Progenitor cell of endocrine pancreas (in vitro differentiated cells): ENCODE data around the gene LOC128125822.

Experiments
- DNase-seq: peaks from one replicate; pipeline ENCODE4 v3.0.0; 2021; ENCODE audit warnings: low spot score; ENCODE audit not compliant: unreplicated experiment
- H3K27ac Mint-ChIP-seq: 2 replicates; pipeline ENCODE4 v1.8.0; 2021; ENCODE audit warnings: mild to moderate bottlenecking, moderate library complexity, mixed read lengths
- H3K27me3 Mint-ChIP-seq: 2 replicates; pipeline ENCODE4 v1.8.0; 2021; ENCODE audit warnings: mixed read lengths
- H3K36me3 Mint-ChIP-seq: 2 replicates; pipeline ENCODE4 v1.8.0; 2022; ENCODE audit warnings: mixed read lengths; ENCODE audit not compliant: insufficient read depth
- H3K4me1 Mint-ChIP-seq: 2 replicates; pipeline ENCODE4 v1.8.0; 2021; ENCODE audit warnings: low read depth, mixed read lengths
- H3K4me3 Mint-ChIP-seq: 2 replicates; pipeline ENCODE4 v1.8.0; 2021; ENCODE audit warnings: low read depth, mild to moderate bottlenecking, moderate library complexity, mixed read lengths
- H3K9me3 Mint-ChIP-seq: 2 replicates; pipeline ENCODE4 v1.8.0; 2021; ENCODE audit warnings: low read depth, mixed read lengths
- TF ChIP-seq, protein P1 (sequence below): fragments of 200-600 bp; sonication (generic); IDR thresholded peaks from one replicate; pipeline ENCODE4 v1.5.0; 2021; ENCODE audit warnings: antibody characterized with exemption, mild to moderate bottlenecking; ENCODE audit not compliant: unreplicated experiment

LOC128125822 gene

DNA sequence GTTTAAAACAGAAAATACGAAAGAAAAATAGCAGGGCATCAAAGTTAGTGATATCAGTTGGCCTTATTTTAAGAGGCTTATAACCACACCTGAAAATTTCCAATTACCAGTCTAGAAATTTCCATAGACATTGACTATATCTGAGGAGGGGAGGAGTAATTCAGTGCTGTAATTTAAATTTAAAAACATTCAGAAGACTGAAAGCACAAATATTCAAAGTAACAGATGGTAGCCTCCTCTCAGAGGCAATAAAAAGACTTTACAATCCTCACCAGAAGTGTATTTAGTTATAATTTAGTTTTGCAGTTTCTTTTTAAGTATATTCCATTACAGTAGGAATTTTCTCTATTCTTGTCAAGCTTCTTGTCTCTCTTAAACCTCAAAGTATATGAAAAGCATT, 18.4 kb upstream of the LOC128125822 start:
- no peak for DNase-seq
- Mint-ChIP-seq H3K27ac (no peak overlapping the region), H3K27me3 (no peaks in the 10 kb centered on the region), H3K9me3 (no peaks in the 10 kb centered on the region), H3K4me1 (peaks cover 1% of the 10 kb centered on the region), H3K36me3 (peaks cover 2% of the 10 kb centered on the region), H3K4me3 (no peak overlapping the region)
- TF ChIP-seq, protein P1, sequence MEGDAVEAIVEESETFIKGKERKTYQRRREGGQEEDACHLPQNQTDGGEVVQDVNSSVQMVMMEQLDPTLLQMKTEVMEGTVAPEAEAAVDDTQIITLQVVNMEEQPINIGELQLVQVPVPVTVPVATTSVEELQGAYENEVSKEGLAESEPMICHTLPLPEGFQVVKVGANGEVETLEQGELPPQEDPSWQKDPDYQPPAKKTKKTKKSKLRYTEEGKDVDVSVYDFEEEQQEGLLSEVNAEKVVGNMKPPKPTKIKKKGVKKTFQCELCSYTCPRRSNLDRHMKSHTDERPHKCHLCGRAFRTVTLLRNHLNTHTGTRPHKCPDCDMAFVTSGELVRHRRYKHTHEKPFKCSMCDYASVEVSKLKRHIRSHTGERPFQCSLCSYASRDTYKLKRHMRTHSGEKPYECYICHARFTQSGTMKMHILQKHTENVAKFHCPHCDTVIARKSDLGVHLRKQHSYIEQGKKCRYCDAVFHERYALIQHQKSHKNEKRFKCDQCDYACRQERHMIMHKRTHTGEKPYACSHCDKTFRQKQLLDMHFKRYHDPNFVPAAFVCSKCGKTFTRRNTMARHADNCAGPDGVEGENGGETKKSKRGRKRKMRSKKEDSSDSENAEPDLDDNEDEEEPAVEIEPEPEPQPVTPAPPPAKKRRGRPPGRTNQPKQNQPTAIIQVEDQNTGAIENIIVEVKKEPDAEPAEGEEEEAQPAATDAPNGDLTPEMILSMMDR, result no peak

GRCh38 chr6:63554782-63555181, 17.5 kb upstream of the LOC128125822 start:
- no peak overlapping the region for H3K27ac Mint-ChIP-seq
- H3K36me3 Mint-ChIP-seq, result peaks cover 2% of the 10 kb centered on the region
- TF ChIP-seq, protein P1, result no peak
- H3K27me3 Mint-ChIP-seq, result no peaks in the 10 kb centered on the region
- no peaks in the 10 kb centered on the region for H3K9me3 Mint-ChIP-seq
- H3K4me1 Mint-ChIP-seq, result peaks cover 1% of the 10 kb centered on the region
- no peak for DNase-seq
- H3K4me3 Mint-ChIP-seq, result no peak overlapping the region

GRCh38 chr6:63556369-63556768, 15.9 kb upstream of the LOC128125822 start:
- Mint-ChIP-seq H3K36me3 (peaks cover 2% of the 10 kb centered on the region), H3K4me3 (no peak overlapping the region), H3K27ac (no peak overlapping the region), H3K27me3 (no peaks in the 10 kb centered on the region), H3K4me1 (peaks cover 6% of the 10 kb centered on the region), H3K9me3 (no peaks in the 10 kb centered on the region)
- no peak for DNase-seq
- TF ChIP-seq, protein P1, result no peak

GRCh38 chr6:63558278-63558677, 14.0 kb upstream of the LOC128125822 start:
- TF ChIP-seq, protein P1, result no peak
- no peak overlapping the region for H3K4me3 Mint-ChIP-seq
- H3K27me3 Mint-ChIP-seq, result no peaks in the 10 kb centered on the region

GRCh38 chr6:63560801-63561287, 11.4 kb upstream of the LOC128125822 start:
- no peaks in the 10 kb centered on the region for H3K9me3 Mint-ChIP-seq
- TF ChIP-seq, protein P1, result no peak
- no peaks in the 10 kb centered on the region for H3K27me3 Mint-ChIP-seq
- peaks cover 22% of the 10 kb centered on the region for H3K4me1 Mint-ChIP-seq
- H3K36me3 Mint-ChIP-seq, result no peaks in the 10 kb centered on the region
- no peak for DNase-seq
- H3K27ac Mint-ChIP-seq, result peak overlapping the region; percentile 12
- no peak overlapping the region for H3K4me3 Mint-ChIP-seq

More at GRCh38 chr6:63558278-63558677, 14.0 kb upstream of the LOC128125822 start:
- Mint-ChIP-seq H3K4me1 (peaks cover 10% of the 10 kb centered on the region), H3K36me3 (no peaks in the 10 kb centered on the region), H3K27ac (no peak overlapping the region), H3K9me3 (no peaks in the 10 kb centered on the region)
- DNase-seq, result no peak
